NCI-H146 treated with DMSO at 0.1 percent for 48 hours (cell line): ENCODE results near the gene SAMD4A.

Experiments
- DNase-seq: peaks from one replicate; lab custom pipeline; 2025; ENCODE audit not compliant: unreplicated experiment; lab: John Stamatoyannopoulos, UW

The SAMD4A gene

GRCh38 chr14:54775486-54776140 is 208.7 kb downstream of the SAMD4A start:
- no peak for DNase-seq

GRCh38 chr14:54776361-54777001 is 209.6 kb downstream of the SAMD4A start:
- no peak for DNase-seq

GRCh38 chr14:54777395-54777794 is 210.5 kb downstream of the SAMD4A start:
- DNase-seq: no peak

GRCh38 chr14:54778618-54779345 is 211.9 kb downstream of the SAMD4A start:
- no peak for DNase-seq

GRCh38 chr14:54781080-54781479 is 214.2 kb downstream of the SAMD4A start:
- DNase-seq: no peak

GRCh38 chr14:54781961-54782750 is 215.2 kb downstream of the SAMD4A start:
- no peak for DNase-seq

- no peak for DNase-seq
Measured at GRCh38 chr14:54782751-54783659, 216.1 kb downstream of the SAMD4A start.

GRCh38 chr14:54783660-54784015 is 216.7 kb downstream of the SAMD4A start:
- no peak for DNase-seq

- DNase-seq: no peak
Measured at GRCh38 chr14:54784060-54784459, 217.1 kb downstream of the SAMD4A start.

- DNase-seq: no peak
Measured at GRCh38 chr14:54784657-54785056, 217.7 kb downstream of the SAMD4A start.

- DNase-seq: no peak
Measured at GRCh38 chr14:54785136-54785777, 218.3 kb downstream of the SAMD4A start.

GRCh38 chr14:54785778-54786770 is 219.1 kb downstream of the SAMD4A start:
- DNase-seq: no peak

- no peak for DNase-seq
Measured at GRCh38 chr14:54786838-54787237, 219.9 kb downstream of the SAMD4A start.

GRCh38 chr14:54787261-54787660 is 220.3 kb downstream of the SAMD4A start:
- DNase-seq: no peak

- DNase-seq: no peak
Measured at GRCh38 chr14:54788701-54789100, 221.8 kb downstream of the SAMD4A start.

GRCh38 chr14:54789166-54789565 is 222.2 kb downstream of the SAMD4A start:
- DNase-seq: no peak

GRCh38 chr14:54789781-54790480 is 223.0 kb downstream of the SAMD4A start:
- no peak for DNase-seq

GRCh38 chr14:54791001-54791400 is 224.1 kb downstream of the SAMD4A start:
- DNase-seq: no peak
